DND-41 (cell line): ENCODE measurements around the gene RCBTB1.
A peak's percentile ranks its signal among the peaks of the same experiment; 100 is the strongest.

Experiments used
- ATAC-seq: fragments of 200-7000 bp; cut with Tn5 transposase; 3 replicates; pipeline ENCODE4 v1.9.1; 2021; ENCODE audit warnings: low read depth; ENCODE audit not compliant: insufficient read depth
- DNase-seq: peaks from one replicate; pipeline ENCODE4 v3.0.0-alpha.2; 2020
- H2AFZ ChIP-seq: 2 replicates; pipeline ENCODE4 v1.6.0; 2012; ENCODE audit warnings: low read depth, low read length
- H3K27ac ChIP-seq: 2 replicates; pipeline ENCODE4 v1.5.1; 2012; ENCODE audit warnings: low read length, inconsistent platforms
- H3K27me3 ChIP-seq: fragments of 200-600 bp; sonication (generic); 2 replicates; pipeline ENCODE4 v1.6.0; 2012; ENCODE audit warnings: low read length, mild to moderate bottlenecking, inconsistent platforms; ENCODE audit not compliant: insufficient read depth, poor library complexity
- H3K36me3 ChIP-seq: 2 replicates; pipeline ENCODE4 v1.5.1; 2012; ENCODE audit warnings: low read length, inconsistent platforms; ENCODE audit not compliant: insufficient read depth
- H3K4me1 ChIP-seq: 2 replicates; pipeline ENCODE4 v1.5.1; 2012; ENCODE audit warnings: mild to moderate bottlenecking, low read length; ENCODE audit not compliant: insufficient read depth
- H3K4me2 ChIP-seq: 2 replicates; pipeline ENCODE4 v1.6.0; 2012; ENCODE audit warnings: mild to moderate bottlenecking, moderate library complexity, low read length, inconsistent platforms; ENCODE audit not compliant: insufficient read depth
- H3K4me3 ChIP-seq, 2 experiments: fragments of 200-600 bp in 1 of 2; shearing (Covaris generic) in 1 of 2; 2 replicates each; pipeline ENCODE4 v1.5.1; 2012 to 2016; ENCODE audit warnings: inconsistent platforms in 2 of 2, low read length in 2 of 2, mild to moderate bottlenecking in 2 of 2, low read depth in 1 of 2, moderate library complexity in 1 of 2
- H3K79me2 ChIP-seq: 2 replicates; pipeline ENCODE4 v1.6.0; 2012; ENCODE audit warnings: low read length, inconsistent platforms; ENCODE audit not compliant: insufficient read depth
- H3K9ac ChIP-seq: 2 replicates; pipeline ENCODE4 v1.6.0; 2012; ENCODE audit warnings: low read depth, mild to moderate bottlenecking, inconsistent platforms, low read length, moderate library complexity
- H3K9me3 ChIP-seq: 2 replicates; pipeline ENCODE4 v1.5.1; 2012; ENCODE audit warnings: low read length, moderate library complexity, mild to moderate bottlenecking, inconsistent platforms; ENCODE audit not compliant: insufficient read depth, severe bottlenecking
- H4K20me1 ChIP-seq: 2 replicates; pipeline ENCODE4 v1.6.0; 2012; ENCODE audit warnings: low read length; ENCODE audit not compliant: insufficient read depth
- EZH2 ChIP-seq: IDR thresholded peaks from 3 replicates; pipeline ENCODE4 v1.6.1; 2012; ENCODE audit warnings: borderline replicate concordance, low read depth, mild to moderate bottlenecking, moderate library complexity, low read length, inconsistent platforms; ENCODE audit not compliant: severe bottlenecking
- TF ChIP-seq, protein P1 (sequence below): IDR thresholded peaks from 2 replicates; pipeline ENCODE4 v1.5.1; 2012; ENCODE audit warnings: borderline replicate concordance, low read length, moderate library complexity, mild to moderate bottlenecking; ENCODE audit not compliant: poor library complexity, severe bottlenecking; ENCODE audit errors: extremely low read depth

The RCBTB1 gene

DNA sequence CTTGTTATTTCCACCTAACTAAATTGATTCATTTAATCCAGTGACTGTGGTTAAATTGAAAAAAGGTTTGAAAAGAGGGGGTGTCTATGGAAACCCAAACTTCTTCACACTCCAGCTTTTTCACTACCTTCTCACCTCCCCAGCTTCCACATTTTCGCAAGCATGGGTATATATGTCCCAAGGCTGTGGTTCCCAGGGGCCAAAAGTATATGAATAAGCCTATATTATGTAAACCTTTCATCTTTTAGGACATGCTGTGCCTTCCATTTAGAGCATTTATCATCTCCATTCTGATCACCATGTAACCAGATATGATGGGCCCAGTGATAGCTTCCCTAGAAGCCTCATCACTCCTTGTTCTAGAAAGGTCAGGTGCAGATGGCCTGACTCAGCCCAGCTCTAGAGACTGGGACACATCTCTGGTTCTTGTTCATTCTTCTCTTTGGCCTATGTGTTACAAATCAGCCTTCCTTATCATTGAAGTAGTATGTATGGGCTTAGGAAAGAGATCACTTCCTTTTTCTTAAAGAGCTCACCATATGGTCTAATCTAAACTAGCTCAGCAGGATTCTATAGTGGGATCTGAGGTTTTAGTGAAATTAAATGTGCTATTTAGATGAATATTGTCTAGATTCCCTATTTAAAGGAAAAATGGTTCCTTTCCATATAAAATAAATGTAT, 23.4 kb upstream of the RCBTB1 start:
- Histone ChIP-seq H3K9ac (no peak overlapping the region), H3K27ac (no peak overlapping the region), H3K27me3 (no peaks in the 10 kb centered on the region), H3K36me3 (no peaks in the 10 kb centered on the region), H2AFZ (no peak overlapping the region), H3K4me2 (no peak overlapping the region), H3K4me3 (no peak overlapping the region), H3K79me2 (no peaks in the 10 kb centered on the region), H4K20me1 (no peaks in the 10 kb centered on the region), H3K9me3 (no peaks in the 10 kb centered on the region), H3K4me1 (peaks cover 6% of the 10 kb centered on the region)
- TF ChIP-seq, protein P1, sequence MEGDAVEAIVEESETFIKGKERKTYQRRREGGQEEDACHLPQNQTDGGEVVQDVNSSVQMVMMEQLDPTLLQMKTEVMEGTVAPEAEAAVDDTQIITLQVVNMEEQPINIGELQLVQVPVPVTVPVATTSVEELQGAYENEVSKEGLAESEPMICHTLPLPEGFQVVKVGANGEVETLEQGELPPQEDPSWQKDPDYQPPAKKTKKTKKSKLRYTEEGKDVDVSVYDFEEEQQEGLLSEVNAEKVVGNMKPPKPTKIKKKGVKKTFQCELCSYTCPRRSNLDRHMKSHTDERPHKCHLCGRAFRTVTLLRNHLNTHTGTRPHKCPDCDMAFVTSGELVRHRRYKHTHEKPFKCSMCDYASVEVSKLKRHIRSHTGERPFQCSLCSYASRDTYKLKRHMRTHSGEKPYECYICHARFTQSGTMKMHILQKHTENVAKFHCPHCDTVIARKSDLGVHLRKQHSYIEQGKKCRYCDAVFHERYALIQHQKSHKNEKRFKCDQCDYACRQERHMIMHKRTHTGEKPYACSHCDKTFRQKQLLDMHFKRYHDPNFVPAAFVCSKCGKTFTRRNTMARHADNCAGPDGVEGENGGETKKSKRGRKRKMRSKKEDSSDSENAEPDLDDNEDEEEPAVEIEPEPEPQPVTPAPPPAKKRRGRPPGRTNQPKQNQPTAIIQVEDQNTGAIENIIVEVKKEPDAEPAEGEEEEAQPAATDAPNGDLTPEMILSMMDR: no peak
- TF ChIP-seq EZH2: no peak
- ATAC-seq: no peak
- no peak for DNase-seq

DNA sequence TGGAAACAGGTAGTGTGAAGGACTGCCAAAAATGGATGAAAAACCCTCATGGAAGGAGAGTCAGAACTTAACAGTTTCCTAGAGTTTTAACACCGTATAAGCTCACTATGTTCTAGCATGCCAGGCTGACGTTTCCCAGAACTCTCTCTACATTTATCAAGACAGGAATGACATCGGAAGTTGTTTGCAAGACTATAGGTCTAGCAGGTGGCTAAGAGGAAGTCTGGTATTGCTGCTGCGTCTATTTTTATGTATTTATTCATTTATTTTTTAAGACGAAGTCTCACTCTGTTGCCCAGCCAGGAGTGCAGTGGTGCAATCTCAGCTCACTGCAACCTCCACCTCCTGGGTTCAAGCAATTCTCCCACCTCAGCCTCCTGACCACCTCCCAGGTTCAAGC, 22.4 kb upstream of the RCBTB1 start:
- Histone ChIP-seq H3K27ac (no peak overlapping the region), H3K36me3 (no peaks in the 10 kb centered on the region), H3K4me2 (no peak overlapping the region), H3K27me3 (no peaks in the 10 kb centered on the region), H2AFZ (peak overlapping the region; percentile 19; the same call in 1 of the 2 replicates), H3K79me2 (no peaks in the 10 kb centered on the region), H3K9me3 (no peaks in the 10 kb centered on the region), H3K4me3 (no peak overlapping the region), H4K20me1 (no peaks in the 10 kb centered on the region), H3K4me1 (peaks cover 6% of the 10 kb centered on the region), H3K9ac (no peak overlapping the region; the same call in 1 of the 2 replicates)
- TF ChIP-seq, protein P1: no peak
- TF ChIP-seq EZH2: no peak
- DNase-seq (no peak), ATAC-seq (no peak)

DNA sequence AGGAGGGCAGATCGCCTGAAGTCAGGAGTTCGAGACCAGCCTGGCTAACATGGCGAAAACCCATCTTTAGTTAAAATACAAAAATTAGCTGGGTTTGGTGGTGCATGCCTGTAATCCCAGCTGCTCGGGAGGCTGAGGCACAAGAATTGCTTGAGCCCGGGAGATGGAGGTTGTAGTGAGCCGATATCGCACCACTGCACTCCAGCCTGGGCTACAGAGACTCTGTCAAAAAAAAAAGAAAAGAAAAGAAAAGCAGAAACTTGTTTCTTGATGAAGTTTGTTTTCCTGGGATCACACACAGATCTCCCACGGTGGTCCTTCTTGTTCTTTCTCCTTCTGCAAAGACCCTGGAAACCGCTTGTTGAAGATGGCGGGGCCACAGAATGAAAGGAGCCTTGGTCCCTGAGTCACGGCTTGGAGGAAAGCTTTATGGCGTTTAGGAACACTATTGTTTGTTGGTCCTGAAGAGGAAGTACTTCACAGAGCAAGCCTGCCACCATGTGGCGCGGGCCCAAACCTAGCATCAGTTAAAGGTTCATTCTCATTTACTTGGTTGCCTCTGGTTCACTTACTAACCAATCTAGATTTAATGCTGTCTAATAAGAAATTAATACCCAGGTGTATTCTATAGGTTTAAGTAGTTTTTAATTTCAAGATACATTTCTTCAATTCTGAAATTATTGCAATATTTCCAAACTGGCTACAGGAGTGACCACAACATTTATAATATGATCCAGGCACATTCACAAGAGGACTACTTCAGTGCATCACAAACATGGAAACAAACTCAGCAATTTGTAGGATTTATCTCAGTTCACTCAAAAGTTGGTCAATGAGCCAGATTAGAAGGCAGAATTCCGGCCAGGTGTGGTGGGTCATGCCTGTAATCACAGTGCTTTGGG, 21.6 kb upstream of the RCBTB1 start:
- peak overlapping the region in 1 of 2 experiments; percentile 48; a peak in 2 of 4 replicates for H3K4me3 ChIP-seq
- TF ChIP-seq, protein P1: peak; percentile 89
- no peak for TF ChIP-seq EZH2

More for the DNA sequence above, 21.6 kb upstream of the RCBTB1 start:
- no peaks in the 10 kb centered on the region for H3K79me2 ChIP-seq
- no peaks in the 10 kb centered on the region for H3K9me3 ChIP-seq
- peak overlapping the region; percentile 94 for H2AFZ ChIP-seq
- H3K4me1 ChIP-seq: peaks cover 6% of the 10 kb centered on the region
- DNase-seq: peak; percentile 86
- H3K36me3 ChIP-seq: no peaks in the 10 kb centered on the region
- H3K4me2 ChIP-seq: peak overlapping the region; percentile 65
- H3K27me3 ChIP-seq: no peaks in the 10 kb centered on the region
- ATAC-seq: peak; percentile 100
- no peaks in the 10 kb centered on the region for H4K20me1 ChIP-seq
- H3K27ac ChIP-seq: peak overlapping the region; percentile 58
- H3K9ac ChIP-seq: peak overlapping the region; percentile 45
